HL-60 (cell line): Measurements from ENCODE around the gene MBD3L4.
A peak's percentile ranks its signal among the peaks of the same experiment; 100 is the strongest.

ENCODE experiments used
- DNase-seq, 2 experiments: peaks; one replicate each; pipeline ENCODE4 v3.0.0-alpha.2; 2010 to 2020; ENCODE audit warnings: low read depth in 1 of 2, low spot score in 1 of 2
- H3K27ac ChIP-seq: fragments of 250-450 bp; sonication (Bioruptor Pico); replicated peaks from 2 replicates; pipeline ENCODE4 v1.5.1; 2020; ENCODE audit warnings: mild to moderate bottlenecking, moderate library complexity
- H3K27me3 ChIP-seq: fragments of 250-450 bp; sonication (Bioruptor Pico); 2 replicates; pipeline ENCODE4 v1.5.1; 2021; ENCODE audit warnings: mild to moderate bottlenecking, moderate library complexity; ENCODE audit not compliant: insufficient read depth, poor library complexity, severe bottlenecking
- H3K4me3 ChIP-seq: replicated peaks from 2 replicates; pipeline ENCODE4 v1.5.1; 2011; ENCODE audit warnings: mild to moderate bottlenecking, control low read depth, low read length; ENCODE audit not compliant: insufficient read depth
- GABPA ChIP-seq: IDR thresholded peaks from 2 replicates; pipeline ENCODE4 v1.6.1; 2012; ENCODE audit warnings: low read depth
- POLR2AphosphoS5 ChIP-seq: IDR thresholded peaks from 2 replicates; pipeline ENCODE4 v1.6.1; 2012; ENCODE audit warnings: low read depth
- REST ChIP-seq: IDR thresholded peaks from 2 replicates; pipeline ENCODE4 v1.6.1; 2012; ENCODE audit warnings: low read depth; ENCODE audit not compliant: insufficient replicate concordance
- SPI1 ChIP-seq: IDR thresholded peaks from 2 replicates; pipeline ENCODE4 v1.6.1; 2012; ENCODE audit warnings: low read depth, mild to moderate bottlenecking, borderline replicate concordance
- TF ChIP-seq, protein P1 (sequence below): IDR thresholded peaks from one replicate; pipeline ENCODE4 v1.5.1; 2011; ENCODE audit warnings: low read length, control low read depth, inconsistent platforms; ENCODE audit not compliant: insufficient read depth

MBD3L4 gene

GRCh38 chr19:7004313-7004931, 35.6 kb downstream of the MBD3L4 start:
- no peaks in the 10 kb centered on the region for H3K27me3 ChIP-seq
- DNase-seq, result peak in 1 of 2 experiments; percentile 18
- no peak overlapping the region for H3K27ac ChIP-seq
- TF ChIP-seq, protein P1, sequence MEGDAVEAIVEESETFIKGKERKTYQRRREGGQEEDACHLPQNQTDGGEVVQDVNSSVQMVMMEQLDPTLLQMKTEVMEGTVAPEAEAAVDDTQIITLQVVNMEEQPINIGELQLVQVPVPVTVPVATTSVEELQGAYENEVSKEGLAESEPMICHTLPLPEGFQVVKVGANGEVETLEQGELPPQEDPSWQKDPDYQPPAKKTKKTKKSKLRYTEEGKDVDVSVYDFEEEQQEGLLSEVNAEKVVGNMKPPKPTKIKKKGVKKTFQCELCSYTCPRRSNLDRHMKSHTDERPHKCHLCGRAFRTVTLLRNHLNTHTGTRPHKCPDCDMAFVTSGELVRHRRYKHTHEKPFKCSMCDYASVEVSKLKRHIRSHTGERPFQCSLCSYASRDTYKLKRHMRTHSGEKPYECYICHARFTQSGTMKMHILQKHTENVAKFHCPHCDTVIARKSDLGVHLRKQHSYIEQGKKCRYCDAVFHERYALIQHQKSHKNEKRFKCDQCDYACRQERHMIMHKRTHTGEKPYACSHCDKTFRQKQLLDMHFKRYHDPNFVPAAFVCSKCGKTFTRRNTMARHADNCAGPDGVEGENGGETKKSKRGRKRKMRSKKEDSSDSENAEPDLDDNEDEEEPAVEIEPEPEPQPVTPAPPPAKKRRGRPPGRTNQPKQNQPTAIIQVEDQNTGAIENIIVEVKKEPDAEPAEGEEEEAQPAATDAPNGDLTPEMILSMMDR, result peak; percentile 25
- no peak for TF ChIP-seq SPI1
- no peak for TF ChIP-seq REST
- no peak for TF ChIP-seq POLR2AphosphoS5
- H3K4me3 ChIP-seq, result no peak overlapping the region

DNA sequence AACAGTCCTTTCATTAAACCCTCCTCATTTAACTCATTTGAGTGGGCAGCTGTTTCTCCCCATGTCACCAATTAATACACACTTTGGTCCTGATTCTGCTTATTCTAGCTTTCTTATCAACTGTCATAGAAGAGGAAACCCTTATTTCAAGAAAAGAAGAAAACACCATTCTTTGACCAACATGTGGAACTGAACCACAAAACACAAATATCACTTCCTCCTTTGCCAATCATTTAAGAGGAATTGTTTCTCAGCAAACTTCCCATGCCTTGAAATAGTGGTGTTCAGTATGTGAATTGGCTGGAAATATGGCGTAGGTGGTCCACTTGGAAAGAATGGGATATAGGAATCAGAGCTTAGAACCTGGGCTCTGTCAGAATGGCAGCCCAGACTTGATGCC, 39.2 kb downstream of the MBD3L4 start:
- H3K27me3 ChIP-seq, result no peaks in the 10 kb centered on the region
- DNase-seq, result no peak
- no peak overlapping the region for H3K4me3 ChIP-seq
- TF ChIP-seq, protein P1, result no peak
- TF ChIP-seq POLR2AphosphoS5 (no peak), REST (no peak), GABPA (no peak), SPI1 (peak; percentile 71)
- peak overlapping the region; percentile 7 for H3K27ac ChIP-seq

DNA sequence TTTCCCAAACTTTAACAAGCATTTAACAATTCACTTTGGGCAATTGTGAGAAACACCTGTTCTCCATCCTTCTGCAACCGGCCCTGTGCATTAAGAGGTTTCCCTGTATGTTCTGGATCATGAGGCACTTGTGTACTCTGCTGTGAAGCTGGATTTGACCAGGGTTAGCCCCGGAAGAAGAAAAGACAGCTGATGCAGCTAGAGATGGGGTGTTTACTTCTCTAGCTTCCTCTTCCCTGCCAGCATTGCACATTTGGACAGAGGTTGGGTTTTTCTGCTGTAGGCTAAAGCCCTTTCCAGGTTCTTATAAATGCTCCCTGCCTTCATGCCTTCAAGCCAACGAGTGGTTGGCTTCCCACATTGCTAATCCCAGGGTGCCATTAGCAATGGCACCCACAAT, 39.6 kb downstream of the MBD3L4 start:
- no peak; the same call in 1 of the 2 replicates for TF ChIP-seq GABPA
- TF ChIP-seq POLR2AphosphoS5, result no peak
- TF ChIP-seq SPI1, result no peak
- DNase-seq, result peak in 1 of 2 experiments; percentile 55
- H3K27me3 ChIP-seq, result no peaks in the 10 kb centered on the region

GRCh38 chr19:6999933-7000332, 40.0 kb downstream of the MBD3L4 start:
- TF ChIP-seq REST (no peak), GABPA (no peak), SPI1 (no peak), POLR2AphosphoS5 (no peak)
- TF ChIP-seq, protein P1, result no peak
- Histone ChIP-seq H3K27me3 (no peaks in the 10 kb centered on the region), H3K27ac (peak overlapping the region; percentile 7), H3K4me3 (no peak overlapping the region)
- peak in 1 of 2 experiments; percentile 43 for DNase-seq

More for the DNA sequence above, 39.6 kb downstream of the MBD3L4 start:
- no peak overlapping the region for H3K4me3 ChIP-seq
- H3K27ac ChIP-seq, result peak overlapping the region; percentile 7
